CD4-positive, CD25-positive, alpha-beta regulatory T cell (primary cell): ENCODE measurements around the gene INTS3. TPM values are rescaled to one million over a fixed set of nuclear protein-coding genes. Genes with fewer than 3 reads are reported as not detected.
A peak's percentile ranks its signal among the peaks of the same experiment; 100 is the strongest.

ENCODE experiments used
- ATAC-seq, 2 donors: fragments of 150-1000 bp; cut with Tn5 transposase; one replicate each; pipeline ENCODE4 v1.10.0; 2021; ENCODE audit warnings: low read depth in 2 of 2, moderate number of reproducible peaks in 2 of 2, moderate library complexity in 1 of 2
- DNase-seq, 3 donors: peaks; one replicate each; pipeline versions ENCODE4 v3.0.0 to v3.0.0-alpha.2; 2012 to 2022; ENCODE audit warnings: mixed read lengths in 1 of 3
- H3K27ac ChIP-seq: one replicate; pipeline ENCODE4 v1.7.0; 2013; ENCODE audit warnings: mild to moderate bottlenecking, low read length; ENCODE audit not compliant: insufficient read depth, poor library complexity, severe bottlenecking
- H3K27me3 ChIP-seq: one replicate; pipeline ENCODE4 v1.7.0; 2013; ENCODE audit warnings: low read length; ENCODE audit not compliant: control insufficient read depth, insufficient read depth
- H3K36me3 ChIP-seq: one replicate; pipeline ENCODE4 v1.7.0; 2013; ENCODE audit warnings: mild to moderate bottlenecking, low read length, moderate library complexity; ENCODE audit not compliant: control insufficient read depth, insufficient read depth
- H3K4me1 ChIP-seq: 2 replicates; pipeline ENCODE4 v1.7.0; 2013; ENCODE audit warnings: mild to moderate bottlenecking, low read length; ENCODE audit not compliant: insufficient read depth, control insufficient read depth, poor library complexity, severe bottlenecking
- H3K4me3 ChIP-seq: one replicate; pipeline ENCODE4 v1.7.0; 2013; ENCODE audit warnings: low read depth, mild to moderate bottlenecking, low read length, moderate library complexity
- H3K9me3 ChIP-seq, 2 experiments: 1 replicate in 1 of 2; 2 replicates in 1 of 2; pipeline ENCODE4 v1.7.0; 2013; ENCODE audit warnings: low read length in 2 of 2, mild to moderate bottlenecking in 1 of 2, moderate library complexity in 1 of 2; ENCODE audit not compliant: control insufficient read depth in 2 of 2
- H3K27ac Mint-ChIP-seq, 3 donors: one replicate each; pipeline ENCODE4 v1.8.0; 2020 to 2022; ENCODE audit warnings: mild to moderate bottlenecking in 3 of 3, mixed read lengths in 3 of 3, moderate library complexity in 2 of 3
- H3K27me3 Mint-ChIP-seq: one replicate; pipeline ENCODE4 v1.8.0; 2022; ENCODE audit warnings: mild to moderate bottlenecking, mixed read lengths
- H3K36me3 Mint-ChIP-seq: one replicate; pipeline ENCODE4 v1.8.0; 2020; ENCODE audit warnings: mixed read lengths
- H3K4me1 Mint-ChIP-seq, 4 donors: one replicate each; pipeline ENCODE4 v1.8.0; 2020 to 2022; ENCODE audit warnings: mixed read lengths in 4 of 4, mild to moderate bottlenecking in 1 of 4
- H3K4me3 Mint-ChIP-seq, 4 donors: one replicate each; pipeline ENCODE4 v1.8.0; 2020 to 2022; ENCODE audit warnings: mild to moderate bottlenecking in 4 of 4, mixed read lengths in 4 of 4, moderate library complexity in 3 of 4
- H3K9me3 Mint-ChIP-seq, 7 donors: one replicate each; pipeline ENCODE4 v1.8.0; 2020 to 2022; ENCODE audit warnings: mixed read lengths in 7 of 7, mild to moderate bottlenecking in 3 of 7, moderate library complexity in 2 of 7
- polyA plus RNA-seq, 4 donors: library from polyadenylated mRNA; unstranded; fragments of 300-500 nt; fragmentation: Illumina TruSeq; gene quantifications; one replicate each; pipeline ENCODE4 v1.2.3, GENCODE V29; 2021
- total RNA-seq: library from RNA; stranded (reverse); gene quantifications from one replicate; pipeline ENCODE4 v1.2.3, GENCODE V29; 2022

The INTS3 gene
- total and polyA plus RNA-seq, 5 donors from 2014 or later: 6.9 to 39.5 (median 8.7) TPM

GRCh38 chr1:153783233-153784190, 55.7 kb downstream of the INTS3 start:
- Mint-ChIP-seq H3K9me3 (no peaks in the 10 kb centered on the region), H3K36me3 (no peaks in the 10 kb centered on the region), H3K27me3 (no peaks in the 10 kb centered on the region), H3K4me1 (peaks cover 1 to 11% (median 7%) of the 10 kb centered on the region in 4 donors), H3K27ac (peak overlapping the region; percentile 96 to 98 (median 98)), H3K4me3 (peak overlapping the region; percentile 84 to 96 (median 94))
- peaks cover 12% of the 10 kb centered on the region for H3K4me1 ChIP-seq
- H3K4me3 ChIP-seq: peak overlapping the region; percentile 78
- no peaks in the 10 kb centered on the region for H3K27me3 ChIP-seq
- ATAC-seq: peak; percentile 92 to 96
- no peaks in the 10 kb centered on the region for H3K9me3 ChIP-seq
- no peaks in the 10 kb centered on the region for H3K36me3 ChIP-seq
- peak overlapping the region; percentile 95 for H3K27ac ChIP-seq
- peak; percentile 85 to 94 (median 92) for DNase-seq

GRCh38 chr1:153786038-153786790, 58.4 kb downstream of the INTS3 start:
- Histone ChIP-seq H3K4me1 (peaks cover 15% of the 10 kb centered on the region), H3K9me3 (no peaks in the 10 kb centered on the region), H3K27ac (no peak overlapping the region), H3K4me3 (no peak overlapping the region), H3K36me3 (no peaks in the 10 kb centered on the region), H3K27me3 (no peaks in the 10 kb centered on the region)
- no peak overlapping the region for H3K27ac Mint-ChIP-seq
- H3K4me1 Mint-ChIP-seq: peaks cover 4 to 23% (median 14%) of the 10 kb centered on the region in 4 donors
- H3K9me3 Mint-ChIP-seq: no peaks in the 10 kb centered on the region
- H3K27me3 Mint-ChIP-seq: peaks cover 10% of the 10 kb centered on the region
- DNase-seq (no peak), ATAC-seq (no peak)
- H3K4me3 Mint-ChIP-seq: no peak overlapping the region
- H3K36me3 Mint-ChIP-seq: no peaks in the 10 kb centered on the region

DNA sequence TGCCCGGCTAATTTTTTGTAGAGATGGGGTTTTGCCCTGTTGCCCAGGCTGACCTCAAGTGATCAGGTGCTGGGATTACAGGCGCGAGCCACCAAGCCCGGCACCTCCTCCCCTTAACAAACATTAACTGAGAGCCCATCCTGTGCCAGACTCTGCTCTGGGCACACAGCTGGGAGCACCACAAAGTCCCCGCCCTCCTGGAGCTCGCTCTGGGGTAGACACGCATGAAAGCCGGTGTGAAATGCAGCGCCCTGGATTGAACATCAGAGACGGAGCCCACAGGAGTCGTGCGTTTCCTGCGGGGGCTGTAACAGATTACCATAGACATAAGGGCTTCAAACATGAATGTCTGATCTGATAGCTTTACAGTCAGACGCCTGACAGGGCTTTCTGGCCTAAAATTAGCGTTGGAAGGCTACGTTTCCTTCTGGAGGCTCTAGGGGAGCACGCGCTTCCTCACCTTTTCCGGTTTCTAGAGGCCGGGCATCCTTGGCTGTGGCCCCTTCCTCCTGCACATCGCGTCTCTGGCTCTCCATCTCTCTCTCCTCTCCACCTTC, 61.7 kb downstream of the INTS3 start:
- H3K9me3 ChIP-seq: no peaks in the 10 kb centered on the region
- H3K4me3 ChIP-seq: no peak overlapping the region
- no peak overlapping the region for H3K27ac ChIP-seq
- H3K4me1 ChIP-seq: peaks cover 3% of the 10 kb centered on the region
- H3K27me3 ChIP-seq: no peaks in the 10 kb centered on the region
- H3K9me3 Mint-ChIP-seq: no peaks in the 10 kb centered on the region
- H3K36me3 ChIP-seq: no peaks in the 10 kb centered on the region
- peaks cover 10% of the 10 kb centered on the region for H3K27me3 Mint-ChIP-seq
- peaks cover 2 to 13% (median 9%) of the 10 kb centered on the region in 4 donors for H3K4me1 Mint-ChIP-seq
- H3K4me3 Mint-ChIP-seq: peak overlapping the region in 2 of 4 donors; percentile 57 to 68
- no peaks in the 10 kb centered on the region for H3K36me3 Mint-ChIP-seq
- no peak overlapping the region for H3K27ac Mint-ChIP-seq
- ATAC-seq (no peak), DNase-seq (peak in 1 of 3 donors; percentile 16)

- Mint-ChIP-seq H3K4me1 (peaks cover 2 to 11% (median 7%) of the 10 kb centered on the region in 4 donors), H3K36me3 (no peaks in the 10 kb centered on the region), H3K4me3 (no peak overlapping the region), H3K27ac (peak overlapping the region in 1 of 3 donors; percentile 66), H3K27me3 (peaks cover 10% of the 10 kb centered on the region), H3K9me3 (no peaks in the 10 kb centered on the region)
- Histone ChIP-seq H3K4me1 (peaks cover 3% of the 10 kb centered on the region), H3K27ac (no peak overlapping the region), H3K9me3 (no peaks in the 10 kb centered on the region), H3K27me3 (no peaks in the 10 kb centered on the region), H3K4me3 (no peak overlapping the region), H3K36me3 (no peaks in the 10 kb centered on the region)
- ATAC-seq (no peak), DNase-seq (no peak)
Measured at GRCh38 chr1:153790313-153790965, 62.6 kb downstream of the INTS3 start.

DNA sequence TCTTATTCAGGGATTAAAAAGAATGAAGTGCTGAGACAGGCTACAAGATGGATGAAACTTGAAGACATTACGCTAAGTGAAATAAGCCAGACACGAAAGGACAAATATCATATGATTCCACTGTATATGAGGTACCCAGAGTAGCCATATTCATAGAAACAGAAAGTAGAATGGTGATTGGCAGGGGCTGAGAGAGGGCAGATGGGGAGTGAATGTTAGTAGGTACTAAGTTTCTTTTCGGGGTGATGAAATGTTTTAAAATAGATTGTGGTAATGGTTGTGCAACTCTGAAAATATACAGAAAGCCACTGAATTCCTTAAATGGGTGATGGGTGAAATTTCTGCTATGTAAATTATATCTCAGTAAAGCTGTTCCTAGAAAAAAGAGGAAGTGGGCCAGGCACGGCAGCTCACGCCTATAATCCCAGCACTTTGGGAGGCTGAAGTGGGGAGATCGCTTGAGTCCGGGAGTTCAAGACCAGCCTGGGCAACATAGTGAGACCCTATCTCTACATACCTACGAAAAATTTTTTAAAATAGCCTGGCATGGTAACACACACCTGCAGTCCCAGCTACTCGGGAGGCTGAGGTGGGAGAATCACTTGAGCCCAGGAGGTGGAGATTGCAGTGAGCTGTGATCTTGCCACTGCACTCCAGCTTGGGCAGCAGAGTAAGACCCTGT, 63.3 kb downstream of the INTS3 start:
- Histone ChIP-seq H3K9me3 (no peaks in the 10 kb centered on the region), H3K4me3 (no peak overlapping the region), H3K36me3 (no peaks in the 10 kb centered on the region), H3K4me1 (peaks cover 3% of the 10 kb centered on the region), H3K27me3 (no peaks in the 10 kb centered on the region), H3K27ac (no peak overlapping the region)
- H3K36me3 Mint-ChIP-seq: no peaks in the 10 kb centered on the region
- DNase-seq (peak in 1 of 3 donors; percentile 59), ATAC-seq (peak; percentile 55 to 68)
- peaks cover 2 to 11% (median 7%) of the 10 kb centered on the region in 4 donors for H3K4me1 Mint-ChIP-seq
- H3K27me3 Mint-ChIP-seq: peaks cover 10% of the 10 kb centered on the region
- H3K9me3 Mint-ChIP-seq: no peaks in the 10 kb centered on the region
- H3K4me3 Mint-ChIP-seq: no peak overlapping the region
- peak overlapping the region in 2 of 3 donors; percentile 1 to 66 for H3K27ac Mint-ChIP-seq

DNA sequence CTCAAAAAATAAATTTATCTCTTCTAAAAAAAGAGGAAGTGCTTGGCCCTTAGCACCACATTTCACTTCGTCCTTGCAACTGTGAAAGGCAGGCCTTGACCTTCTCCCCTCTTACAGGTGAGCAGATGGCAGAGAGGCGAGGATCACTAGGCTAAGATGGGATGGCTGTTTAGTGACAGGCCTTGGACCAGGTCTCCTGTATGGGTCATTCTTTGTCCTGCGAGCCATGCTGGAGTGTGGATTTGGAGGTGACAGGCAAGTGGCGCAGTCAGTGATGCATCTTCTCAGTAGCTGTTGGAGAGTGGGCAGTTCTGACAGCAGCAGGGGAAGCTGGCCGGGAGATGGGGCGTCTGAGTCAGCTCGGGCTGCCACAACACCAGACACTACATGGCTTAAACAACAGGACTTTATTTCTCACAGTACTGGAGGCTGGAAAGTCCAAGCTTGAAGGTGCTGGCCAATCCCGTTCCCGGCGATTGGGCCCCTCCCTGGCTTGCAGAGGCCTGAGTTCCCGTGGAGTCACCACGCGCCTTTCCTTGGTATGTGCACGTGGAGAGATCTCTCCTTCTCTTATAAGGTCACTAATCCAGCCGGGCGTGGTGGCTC, 63.9 kb downstream of the INTS3 start:
- H3K9me3 Mint-ChIP-seq: no peaks in the 10 kb centered on the region
- Histone ChIP-seq H3K9me3 (no peaks in the 10 kb centered on the region), H3K4me1 (peaks cover 3% of the 10 kb centered on the region), H3K4me3 (no peak overlapping the region), H3K36me3 (no peaks in the 10 kb centered on the region), H3K27me3 (no peaks in the 10 kb centered on the region), H3K27ac (no peak overlapping the region)
- H3K27ac Mint-ChIP-seq: no peak overlapping the region
- no peak for DNase-seq
- no peak for ATAC-seq
- H3K4me1 Mint-ChIP-seq: peaks cover 2 to 15% (median 7%) of the 10 kb centered on the region in 4 donors
- peak overlapping the region in 1 of 4 donors; percentile 61 for H3K4me3 Mint-ChIP-seq
- H3K36me3 Mint-ChIP-seq: no peaks in the 10 kb centered on the region
- peaks cover 10% of the 10 kb centered on the region for H3K27me3 Mint-ChIP-seq
